NCI-H1105 (cell line): ENCODE results near the gene KCNG4.
"Not testable (repeated sequence)": the region's sequence is repeated elsewhere in the genome, so short reads cannot be mapped to it uniquely, and the experiment has no call there.

Experiments used
- DNase-seq: peaks from one replicate; lab custom pipeline; 2025; lab: John Stamatoyannopoulos, UW

KCNG4 gene

DNA sequence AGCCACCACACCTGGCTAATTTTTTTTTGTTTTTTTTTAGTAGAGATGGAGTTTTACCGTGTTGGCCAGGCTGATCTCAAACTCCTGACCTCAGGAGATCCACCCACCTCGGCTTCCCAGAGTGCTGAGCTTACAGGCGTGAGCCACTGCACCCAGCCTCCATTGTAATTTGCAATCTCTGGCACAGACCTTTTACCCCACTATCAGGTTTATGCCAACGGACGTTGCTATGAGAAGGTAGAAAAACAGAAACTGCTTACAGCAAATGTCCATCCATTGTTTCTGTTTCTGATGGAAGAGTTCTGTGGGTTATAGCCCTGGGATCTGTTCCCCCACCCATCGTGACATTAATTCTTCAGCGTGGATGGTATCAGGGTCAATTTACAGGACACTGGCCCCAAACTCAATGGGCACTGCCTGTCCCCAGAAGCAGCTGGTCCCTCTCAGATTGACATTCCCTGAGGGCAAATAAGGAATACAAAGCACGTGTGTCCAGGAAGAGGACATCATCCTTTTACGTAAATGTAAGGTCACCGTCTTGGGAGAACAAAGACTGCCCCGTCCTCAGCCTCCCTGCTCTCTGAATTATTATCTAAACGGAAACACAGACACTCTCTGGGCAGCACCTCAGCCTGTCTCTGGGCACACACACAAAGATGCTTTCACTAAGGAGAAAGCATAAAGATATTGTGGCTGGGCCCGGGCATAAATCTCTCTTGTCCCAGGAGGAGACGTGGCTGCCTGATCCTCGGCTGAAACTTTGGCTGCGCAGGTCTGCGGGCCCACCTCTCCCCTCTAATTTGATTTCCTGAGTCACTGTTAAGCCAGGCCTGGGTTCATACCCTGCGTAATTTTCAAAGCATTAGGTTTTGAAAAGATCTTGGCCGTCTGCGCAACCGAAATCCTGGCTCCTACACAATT lies 5.2 kb downstream of the KCNG4 start:
- DNase-seq: no peak

DNA sequence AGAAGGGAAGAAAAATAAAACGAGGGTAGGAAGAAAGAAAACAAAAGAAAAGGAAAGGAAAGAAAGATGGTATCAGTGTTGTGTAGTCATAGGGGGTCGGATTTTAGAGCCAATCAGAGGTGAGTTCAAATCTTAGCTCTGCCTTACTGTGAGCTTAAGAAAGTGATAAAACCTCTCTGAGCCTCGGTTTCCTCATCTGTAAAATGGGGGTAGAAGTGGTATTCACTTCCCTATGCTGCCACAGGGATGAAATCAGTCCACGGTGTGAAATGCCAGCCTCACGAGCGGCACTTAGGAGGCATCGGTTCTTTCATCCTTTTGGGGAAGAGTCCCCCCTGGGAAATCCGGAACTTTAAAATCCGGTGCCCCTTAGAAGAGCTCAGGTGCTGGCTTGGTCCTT lies 6.1 kb downstream of the KCNG4 start:
- DNase-seq: no peak

DNA sequence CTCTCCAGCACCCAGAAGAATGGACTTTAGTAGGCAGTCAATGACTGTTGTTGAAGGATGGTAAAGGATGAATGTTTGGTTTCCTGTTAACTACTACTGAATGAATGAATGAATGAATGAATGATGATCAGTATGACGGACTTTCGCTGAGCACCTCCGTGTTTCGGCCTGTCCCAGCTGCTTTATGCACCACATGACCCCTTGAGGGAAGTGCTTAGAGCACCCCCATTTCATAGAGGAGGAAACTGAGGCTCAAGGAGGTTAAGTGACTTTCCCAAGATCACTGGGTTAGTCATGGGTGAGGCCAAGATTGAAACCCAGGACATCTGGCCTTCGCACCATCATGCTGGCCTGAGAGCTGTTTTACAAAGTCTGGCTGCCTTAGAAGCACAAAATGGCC lies 6.8 kb downstream of the KCNG4 start:
- DNase-seq: no peak

DNA sequence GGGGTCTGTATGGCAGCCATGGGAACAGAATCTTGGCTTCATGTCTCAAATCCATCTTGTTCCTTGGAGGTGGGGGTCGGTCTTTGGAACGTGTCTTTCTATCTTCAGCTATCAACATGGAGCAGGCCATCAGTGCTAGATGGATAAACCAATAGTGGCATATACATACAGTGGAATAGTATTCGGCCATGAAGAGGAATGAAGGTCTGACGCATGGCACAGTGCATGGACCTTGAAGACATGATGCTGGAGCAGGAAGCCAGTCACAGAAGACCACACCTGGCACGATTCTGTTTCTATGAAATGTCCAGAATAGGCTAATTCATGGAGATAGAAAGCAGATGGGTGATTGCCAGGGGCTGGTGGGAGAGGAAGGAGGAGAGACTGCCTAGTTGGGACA lies 7.8 kb downstream of the KCNG4 start:
- no peak for DNase-seq

DNA sequence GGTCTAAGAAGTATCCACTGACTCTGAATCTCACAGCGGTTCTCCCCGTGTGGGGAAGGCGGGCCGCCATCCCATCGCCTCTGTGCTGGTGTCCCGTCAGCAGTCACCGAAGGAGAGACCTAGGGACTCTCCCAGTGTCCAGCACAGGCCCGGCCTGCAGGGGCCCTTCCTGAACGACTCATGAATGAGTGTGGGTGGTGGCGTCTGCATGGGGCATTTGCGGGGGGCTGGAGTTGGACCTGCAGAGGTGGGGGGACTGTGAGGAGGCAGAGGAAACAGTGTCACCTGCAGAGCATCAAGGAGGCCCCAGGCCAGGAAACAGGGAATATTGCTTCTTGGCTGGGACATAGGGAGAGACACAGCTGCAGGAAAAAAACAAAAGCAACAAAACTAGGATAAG lies 10.3 kb downstream of the KCNG4 start:
- DNase-seq: no peak

DNA sequence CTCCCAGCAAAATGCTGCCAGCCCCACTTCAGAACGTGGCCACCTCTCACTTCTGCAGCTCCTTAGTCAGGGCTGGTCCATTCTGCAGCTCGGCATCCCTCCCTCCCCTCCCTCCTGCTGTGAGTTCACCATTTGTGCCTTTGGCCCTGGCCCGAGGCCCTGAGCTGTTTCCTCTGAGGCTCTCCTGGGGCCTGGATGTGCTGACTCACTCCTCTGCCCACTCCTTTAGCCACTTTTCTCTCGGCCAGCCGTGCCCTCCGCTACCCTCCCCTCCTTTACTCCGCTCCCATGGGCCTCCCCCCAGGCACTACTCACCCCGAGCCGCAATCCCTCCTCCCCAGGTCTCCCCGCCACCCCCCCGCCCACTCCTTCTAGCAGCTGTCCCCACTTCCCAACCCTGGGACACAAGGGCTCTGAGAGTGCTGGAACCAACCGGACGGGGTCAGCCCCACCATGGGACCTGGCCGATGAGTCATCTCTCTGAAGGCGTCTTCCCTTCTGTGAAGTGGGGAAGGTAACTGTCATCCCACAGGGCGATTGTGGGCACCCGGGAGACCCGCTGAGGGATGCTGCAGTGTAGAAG lies 11.5 kb downstream of the KCNG4 start:
- no peak for DNase-seq

DNA sequence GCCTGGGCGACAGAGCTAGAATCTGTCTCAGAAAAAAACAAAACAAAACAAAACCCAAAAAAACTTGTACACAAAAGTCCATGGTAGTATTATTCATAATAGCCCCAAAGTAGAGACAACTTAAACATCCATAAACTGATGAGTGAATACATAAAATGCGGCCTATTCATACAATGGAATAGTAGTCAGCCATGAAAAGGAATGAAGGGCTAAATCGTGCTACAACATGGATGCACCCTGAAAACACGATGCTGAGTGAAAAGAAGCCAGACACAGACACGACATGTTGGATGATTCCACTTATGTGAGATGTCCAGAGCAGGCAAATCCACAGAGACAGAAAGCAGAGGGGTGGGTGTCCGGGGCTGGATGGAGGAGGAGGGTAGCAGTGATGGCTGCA lies 12.3 kb downstream of the KCNG4 start:
- no peak for DNase-seq

DNA sequence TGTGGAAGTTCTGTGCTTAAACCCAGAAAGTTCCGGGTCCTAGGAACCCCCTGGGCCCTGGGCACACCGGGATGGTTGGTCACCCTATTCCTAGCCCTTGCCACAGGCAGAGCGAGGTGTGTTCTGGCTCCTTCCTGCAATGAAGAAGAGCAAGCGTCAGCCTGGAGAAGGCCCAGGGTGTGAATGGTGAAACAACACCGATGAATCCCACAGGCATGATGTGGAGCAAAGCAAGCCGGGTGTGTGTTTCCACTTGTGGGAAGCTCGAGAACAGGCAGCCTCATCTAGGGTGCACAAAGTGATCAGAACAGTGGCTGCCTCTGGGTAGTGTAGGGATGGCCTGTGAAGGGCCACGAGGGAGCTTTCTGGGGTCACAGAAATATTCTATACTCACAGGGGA lies 13.8 kb downstream of the KCNG4 start:
- DNase-seq: no peak

DNA sequence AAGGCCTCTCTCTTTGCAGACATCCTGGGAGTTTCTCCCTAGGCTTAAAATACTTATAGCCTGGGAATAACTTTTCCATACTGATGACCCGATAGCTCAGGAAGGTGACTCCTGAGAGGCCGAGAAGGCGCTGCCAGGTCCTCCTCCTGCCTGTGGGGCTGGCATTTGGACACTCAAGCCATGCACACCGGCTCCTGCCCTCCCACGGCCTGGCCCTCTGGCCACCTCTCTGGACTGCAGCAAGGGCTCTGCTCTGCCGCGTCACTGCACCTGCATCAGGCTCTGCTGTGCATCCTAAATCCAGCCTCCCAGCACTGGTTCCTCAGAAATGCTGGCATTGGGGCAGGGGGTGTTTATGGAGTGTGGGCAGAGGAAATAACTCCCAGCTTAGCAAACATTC lies 14.2 kb downstream of the KCNG4 start:
- DNase-seq: no peak

DNA sequence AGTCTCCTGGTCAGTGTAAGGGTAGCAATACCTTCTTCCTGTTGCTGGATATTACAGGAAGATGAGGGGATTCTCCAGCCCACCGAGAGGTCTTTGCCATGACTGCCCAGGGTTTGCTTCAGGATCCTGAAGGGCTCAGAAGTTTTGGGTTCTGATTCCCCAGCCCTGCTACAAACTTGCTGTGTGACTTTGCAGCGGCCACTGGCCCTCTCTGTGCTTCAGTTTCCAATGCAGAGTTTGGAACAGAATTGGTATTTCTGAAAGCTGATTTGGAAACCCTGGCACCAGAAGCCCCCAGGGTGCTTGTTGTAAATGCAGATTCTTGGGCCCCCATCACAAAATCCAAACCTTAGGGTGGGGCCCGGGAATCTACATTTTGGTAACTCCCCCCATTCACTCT lies 14.7 kb downstream of the KCNG4 start:
- no peak for DNase-seq

DNA sequence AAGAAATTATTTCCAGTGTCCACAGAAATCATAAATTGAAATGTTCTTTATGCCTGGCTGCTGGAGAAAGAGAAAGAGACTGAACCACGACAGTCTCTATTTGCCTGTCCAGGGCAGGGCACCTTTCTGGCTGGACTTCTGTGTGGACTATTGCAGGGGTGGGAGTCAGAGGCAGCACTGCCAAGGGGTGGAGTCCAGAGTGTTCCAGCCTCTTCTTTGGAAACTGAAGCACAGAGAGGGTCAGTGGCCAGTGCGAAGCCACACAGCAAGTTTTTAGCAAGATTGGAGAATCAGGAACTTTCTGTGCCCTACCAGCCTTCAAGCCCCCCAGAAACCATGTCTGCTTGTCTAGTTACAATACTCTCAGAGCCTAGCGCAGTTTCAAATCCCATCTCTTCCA lies 15.3 kb downstream of the KCNG4 start:
- DNase-seq: no peak

DNA sequence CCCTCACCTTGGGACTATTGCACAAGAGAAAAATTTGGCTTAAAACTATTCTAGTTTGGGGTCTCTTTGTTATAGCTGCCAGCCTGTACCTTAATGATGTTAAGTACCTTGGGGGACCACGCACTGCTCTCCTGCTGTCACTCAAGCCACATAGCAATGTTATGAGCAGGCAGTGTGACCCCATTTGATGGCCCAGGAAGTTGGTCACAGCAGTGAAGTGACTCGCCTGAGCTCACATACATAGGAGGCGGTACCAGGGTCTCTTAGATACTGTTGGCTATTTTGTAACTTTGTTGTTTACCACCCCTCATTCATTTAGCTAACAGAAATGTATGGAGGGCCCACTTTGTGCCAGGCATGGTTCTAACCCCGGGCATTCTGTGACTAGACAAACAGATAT lies 16.4 kb downstream of the KCNG4 start:
- no peak for DNase-seq

DNA sequence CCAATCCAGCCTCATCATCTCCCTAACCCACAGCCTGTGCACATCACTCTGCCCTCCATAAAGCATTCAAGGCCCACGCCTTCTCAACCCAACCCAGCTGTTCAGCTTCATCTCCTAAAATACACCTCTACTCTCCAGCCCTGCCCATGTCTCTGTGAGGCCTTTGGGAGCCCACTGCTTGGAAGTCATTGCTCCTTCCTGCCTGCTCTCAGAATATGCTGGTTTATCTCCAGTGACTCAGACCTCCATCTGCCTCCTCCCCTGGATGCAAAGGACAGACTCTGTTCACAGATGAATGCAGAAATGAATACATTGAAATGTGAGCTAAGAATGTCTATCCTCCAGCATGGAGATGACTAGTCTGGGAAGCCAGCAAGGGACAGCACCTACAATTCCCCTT lies 19.0 kb downstream of the KCNG4 start:
- no peak for DNase-seq

DNA sequence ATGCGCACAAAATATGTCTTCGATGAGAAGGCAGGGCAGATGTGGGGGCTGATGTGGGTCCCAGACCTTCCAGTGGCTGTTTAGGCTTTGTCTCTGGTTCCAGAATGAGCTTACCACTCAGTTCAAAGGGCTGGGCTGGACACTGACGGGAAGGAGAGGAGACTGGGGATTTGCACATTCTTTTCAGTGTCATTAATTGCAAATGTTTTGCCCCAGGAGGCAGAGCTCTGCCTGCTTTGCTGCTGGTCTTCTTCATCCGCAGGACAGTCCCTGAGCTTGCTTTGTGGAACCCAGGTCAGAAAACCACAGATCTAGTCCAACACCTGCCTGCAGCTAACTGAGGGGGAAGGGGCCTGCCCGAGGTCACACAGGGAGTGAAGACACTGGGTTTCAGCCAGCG lies 20.9 kb downstream of the KCNG4 start:
- DNase-seq: no peak

DNA sequence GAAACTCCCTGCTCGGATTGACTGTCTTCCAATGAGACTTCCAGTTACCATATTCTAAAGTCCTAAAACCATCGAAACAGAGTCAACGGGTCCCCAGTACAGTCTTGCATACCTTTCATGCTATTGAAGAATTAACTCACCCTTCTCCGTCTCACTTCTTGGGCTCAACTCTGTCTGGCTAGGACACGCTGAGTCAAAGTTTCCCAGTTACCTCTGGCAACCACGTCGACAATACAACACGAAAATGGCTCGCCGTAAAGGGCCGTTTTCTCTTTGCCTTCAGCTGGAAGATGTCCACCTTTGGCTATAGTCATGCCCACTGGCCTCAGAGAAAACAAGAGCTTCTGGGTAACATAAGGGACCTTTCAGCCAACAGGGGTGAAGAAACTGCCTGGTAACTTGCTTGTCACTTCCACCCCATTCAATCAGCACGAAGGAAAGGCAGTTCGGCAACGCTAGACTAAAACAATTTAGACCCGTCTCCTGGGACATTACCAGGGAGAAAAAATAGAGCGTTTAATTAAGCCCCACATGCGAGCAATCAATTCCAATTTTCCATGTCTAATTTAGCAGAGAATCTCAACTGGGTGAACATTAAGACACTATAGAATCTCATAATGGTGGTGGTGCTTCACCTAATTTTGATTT lies 21.5 kb downstream of the KCNG4 start:
- DNase-seq: no peak

DNA sequence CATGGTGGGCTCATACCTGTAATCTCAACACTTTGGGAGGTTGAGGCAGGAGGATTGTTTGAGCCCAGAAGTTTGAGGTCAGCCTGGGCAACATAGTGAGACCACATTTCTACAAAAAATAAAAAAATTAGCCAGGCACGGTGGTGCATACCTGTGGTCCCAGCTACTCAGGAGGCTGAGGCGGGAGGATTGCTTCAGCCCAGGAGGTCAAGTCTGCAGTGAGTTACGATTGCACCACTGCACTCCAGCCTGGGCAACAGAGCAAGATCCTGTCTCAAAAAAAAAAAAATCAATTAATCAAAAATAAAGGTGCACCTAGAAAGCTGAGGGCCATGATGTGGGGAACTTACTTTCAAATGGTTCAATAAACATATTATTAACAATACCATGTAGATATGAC lies 23.7 kb downstream of the KCNG4 start:
- DNase-seq: not testable (repeated sequence)

DNA sequence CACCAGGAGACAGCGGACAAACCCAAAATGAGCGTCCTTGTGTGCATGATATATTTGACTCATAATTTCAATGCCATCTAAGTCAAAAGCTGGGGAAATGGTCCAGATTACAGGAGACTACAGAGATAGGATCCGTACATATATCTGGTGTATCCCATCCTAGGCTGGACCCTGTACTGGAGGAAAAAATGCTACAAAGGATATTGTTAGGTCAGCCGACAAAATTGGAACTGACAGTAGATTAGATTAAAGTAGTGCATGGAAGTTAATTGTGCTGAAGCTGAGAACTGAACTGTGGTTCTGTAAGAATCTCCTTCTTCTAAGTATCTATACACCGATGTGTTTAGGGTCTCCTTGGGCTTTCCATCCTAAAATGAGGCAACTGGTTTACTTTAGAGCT lies 24.3 kb downstream of the KCNG4 start:
- no peak for DNase-seq

DNA sequence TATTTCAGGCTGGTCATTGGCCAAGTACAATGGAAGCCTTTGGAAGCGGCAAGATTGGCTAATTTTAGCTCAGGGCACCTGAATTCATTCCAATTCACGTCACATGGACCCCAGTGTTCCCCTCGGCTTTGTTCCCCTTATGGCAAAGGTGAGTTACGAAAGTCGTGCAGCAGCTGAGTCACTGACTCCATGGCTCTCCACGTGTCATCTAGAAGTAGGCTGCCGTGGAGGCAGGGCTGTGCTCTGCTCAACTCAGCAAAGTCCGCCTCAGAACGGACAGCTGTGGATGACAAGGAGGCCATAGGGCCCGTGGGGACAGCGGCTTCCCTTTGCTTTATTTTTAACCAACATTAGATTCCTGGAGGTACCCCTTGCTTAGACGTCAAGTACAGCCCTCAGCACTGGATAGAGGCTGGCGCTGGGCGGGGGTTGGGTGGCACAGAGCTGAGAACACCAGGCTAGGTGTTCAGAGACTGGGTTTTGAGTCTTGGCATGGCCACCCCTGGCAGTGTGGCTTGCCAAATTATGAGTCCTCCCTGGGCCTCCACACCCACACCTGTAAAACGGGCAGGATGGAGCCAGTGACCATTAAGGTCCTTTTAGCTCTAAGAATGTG lies 25.3 kb downstream of the KCNG4 start:
- DNase-seq: no peak

DNA sequence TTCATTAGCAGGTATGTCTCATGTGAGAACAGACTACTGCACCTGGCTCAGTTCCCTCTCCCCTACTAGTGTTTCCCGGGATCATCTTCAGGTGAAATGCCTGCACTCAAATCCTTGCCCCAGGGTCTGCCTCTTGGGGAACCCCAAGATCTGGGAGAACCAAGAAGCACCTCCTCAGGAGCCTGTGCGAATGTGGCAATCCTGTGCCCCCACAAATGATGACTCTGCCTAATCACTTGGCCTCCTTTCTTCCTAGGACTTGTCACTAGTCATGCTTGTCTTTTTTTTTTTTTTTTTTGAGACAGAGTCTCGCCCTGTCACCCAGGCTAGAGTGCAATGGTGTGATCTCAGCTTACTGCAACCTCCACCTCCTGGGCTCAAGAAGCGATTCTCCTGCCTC lies 27.2 kb downstream of the KCNG4 start:
- no peak for DNase-seq

DNA sequence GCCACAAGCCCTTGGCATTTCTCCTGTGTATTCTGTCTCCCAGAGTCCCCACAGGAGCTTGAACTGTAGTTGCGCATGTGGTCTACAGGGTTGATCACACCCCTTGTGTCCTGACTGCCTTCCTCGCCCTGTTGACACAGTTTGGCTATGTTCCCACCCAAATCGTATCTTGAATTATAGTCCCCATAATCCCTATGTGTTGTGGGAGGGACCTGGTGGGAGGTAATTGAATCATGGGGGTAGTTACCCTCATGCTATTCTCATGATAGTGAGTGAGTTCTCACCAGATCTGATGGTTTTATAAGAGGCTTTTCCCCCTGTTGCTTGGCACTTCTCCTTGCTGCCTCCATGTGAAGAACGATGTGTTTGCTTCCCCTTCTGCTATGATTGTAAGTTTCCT lies 27.7 kb downstream of the KCNG4 start:
- no peak for DNase-seq

DNA sequence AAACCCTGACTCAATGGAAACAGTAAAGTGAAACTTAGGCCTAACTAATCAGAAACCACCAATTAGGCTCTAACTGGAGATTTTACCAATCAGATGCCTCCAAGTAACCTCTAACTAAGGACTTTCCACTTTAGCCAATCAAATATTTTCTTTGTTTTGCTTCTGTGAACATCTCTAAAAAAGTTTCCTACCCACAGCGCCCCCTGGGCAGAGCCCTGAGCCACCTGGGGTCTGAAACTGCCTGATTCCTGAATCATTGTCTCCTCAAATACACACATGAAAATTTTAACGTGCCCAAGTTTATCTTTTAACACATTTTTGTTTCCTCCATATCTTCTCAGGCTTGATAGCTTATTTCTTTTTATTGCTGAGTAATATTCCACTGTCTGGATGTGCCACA lies 29.8 kb downstream of the KCNG4 start:
- DNase-seq: no peak

DNA sequence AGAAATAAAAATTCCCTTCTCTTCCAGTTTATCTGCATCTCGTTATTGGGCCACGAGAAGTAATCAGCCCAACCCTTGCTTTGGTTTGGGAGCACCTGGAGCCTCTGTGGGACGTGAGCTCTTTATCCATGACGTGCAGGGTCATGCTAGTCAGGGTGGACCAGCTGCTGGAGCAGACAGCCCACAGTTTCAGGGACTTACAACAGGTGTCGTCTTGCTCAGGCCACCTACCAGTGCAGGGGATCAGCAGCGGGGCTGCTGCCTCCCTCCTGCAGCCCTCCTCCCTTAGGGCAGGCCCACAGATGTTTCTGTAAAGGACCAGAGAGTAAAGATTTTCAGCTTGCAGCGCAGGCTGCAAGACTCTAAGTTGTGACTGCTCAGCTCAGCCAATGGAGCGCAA lies 31.9 kb downstream of the KCNG4 start:
- no peak for DNase-seq

DNA sequence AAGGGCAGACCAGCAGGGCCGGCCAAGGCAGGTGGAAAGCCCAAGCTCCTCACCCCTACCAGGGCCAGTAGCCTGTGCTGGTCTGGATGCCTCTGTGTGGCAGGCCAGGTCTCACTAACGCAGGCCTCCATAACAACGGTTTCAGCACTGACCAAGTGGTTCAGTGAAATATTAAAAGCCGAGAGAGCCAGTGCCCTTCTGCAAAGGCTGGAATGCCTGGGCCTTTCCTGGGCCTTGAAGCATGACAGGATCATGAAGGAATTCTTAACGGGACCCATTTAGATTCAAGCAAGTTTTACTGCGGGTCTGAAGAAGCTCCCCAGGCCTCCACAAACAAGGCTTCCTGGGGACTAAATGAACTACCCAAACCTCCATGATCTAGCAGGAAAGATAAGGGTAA lies 32.6 kb downstream of the KCNG4 start:
- DNase-seq: no peak
